ENCODE results near the gene RASGRP3.

GRCh38 chr2:33498291-33498956 is 22.0 kb downstream of the RASGRP3 start:
- TF ChIP-seq CTCF (IDR thresholded peaks at IDR 0.05; ENCODE audit: low read length) (no peak), EZH2phosphoT487 (IDR thresholded peaks at IDR 0.05; ENCODE audit: low read length) (no peak), EZH2 (optimal IDR thresholded peaks at IDR 0.05; ENCODE audit: low read depth, low read length) (no peak)
